Nephron (organoid): Measurements from ENCODE around the gene KIF16B.

Experiments used
- H3K27ac Mint-ChIP-seq, 3 experiments: 2 replicates each; pipeline ENCODE4 v1.8.0; 2020; ENCODE audit warnings: mixed read lengths in 3 of 3, mild to moderate bottlenecking in 2 of 3, moderate library complexity in 1 of 3
- H3K27me3 Mint-ChIP-seq: 2 replicates; pipeline ENCODE4 v1.8.0; 2021; ENCODE audit warnings: low read depth, mild to moderate bottlenecking, moderate library complexity, mixed read lengths
- H3K36me3 Mint-ChIP-seq: 2 replicates; pipeline ENCODE4 v1.8.0; 2020; ENCODE audit warnings: low read depth, mixed read lengths
- H3K4me1 Mint-ChIP-seq: 2 replicates; pipeline ENCODE4 v1.8.0; 2020; ENCODE audit warnings: mixed read lengths
- H3K4me3 Mint-ChIP-seq, 3 experiments: 2 replicates each; pipeline ENCODE4 v1.8.0; 2020; ENCODE audit warnings: mild to moderate bottlenecking in 3 of 3, mixed read lengths in 3 of 3, moderate library complexity in 2 of 3
- H3K9me3 Mint-ChIP-seq: 2 replicates; pipeline ENCODE4 v1.8.0; 2020; ENCODE audit warnings: mixed read lengths
- CTCF ChIP-seq, 3 experiments: fragments of 200-600 bp; sonication (generic); IDR thresholded peaks; one replicate each; pipeline ENCODE4 v1.5.0; 2021; ENCODE audit warnings: antibody characterized with exemption in 3 of 3; ENCODE audit not compliant: unreplicated experiment in 3 of 3

Gene KIF16B

GRCh38 chr20:16415071-16416053 is 157.9 kb downstream of the KIF16B start:
- Mint-ChIP-seq H3K9me3 (peaks cover 17% of the 10 kb centered on the region), H3K36me3 (peaks cover 78% of the 10 kb centered on the region), H3K4me1 (no peaks in the 10 kb centered on the region), H3K4me3 (no peak overlapping the region), H3K27ac (no peak overlapping the region), H3K27me3 (no peaks in the 10 kb centered on the region)
- TF ChIP-seq CTCF (IDR thresholded peaks at IDR 0.05; ENCODE audit: unreplicated experiment in 3 of 3), result no peak

GRCh38 chr20:16412906-16413305 is 160.3 kb downstream of the KIF16B start:
- no peak overlapping the region for H3K4me3 Mint-ChIP-seq
- no peak overlapping the region for H3K27ac Mint-ChIP-seq

GRCh38 chr20:16411361-16411760 is 161.9 kb downstream of the KIF16B start:
- Mint-ChIP-seq H3K27ac (no peak overlapping the region), H3K4me1 (no peaks in the 10 kb centered on the region), H3K27me3 (no peaks in the 10 kb centered on the region), H3K9me3 (peaks cover 17% of the 10 kb centered on the region), H3K36me3 (peaks cover 51% of the 10 kb centered on the region), H3K4me3 (no peak overlapping the region)
- TF ChIP-seq CTCF (IDR thresholded peaks at IDR 0.05; ENCODE audit: unreplicated experiment in 3 of 3), result no peak

More at GRCh38 chr20:16412906-16413305, 160.3 kb downstream of the KIF16B start:
- Mint-ChIP-seq H3K9me3 (peaks cover 17% of the 10 kb centered on the region), H3K36me3 (peaks cover 64% of the 10 kb centered on the region), H3K4me1 (no peaks in the 10 kb centered on the region), H3K27me3 (no peaks in the 10 kb centered on the region)
- TF ChIP-seq CTCF (IDR thresholded peaks at IDR 0.05; ENCODE audit: unreplicated experiment in 3 of 3), result no peak

- Mint-ChIP-seq H3K36me3 (peaks cover 54% of the 10 kb centered on the region), H3K9me3 (peaks cover 17% of the 10 kb centered on the region), H3K27ac (no peak overlapping the region), H3K4me1 (no peaks in the 10 kb centered on the region), H3K27me3 (no peaks in the 10 kb centered on the region), H3K4me3 (no peak overlapping the region)
- TF ChIP-seq CTCF (IDR thresholded peaks at IDR 0.05; ENCODE audit: unreplicated experiment in 3 of 3), result no peak
Observed at GRCh38 chr20:16410626-16411025, 162.6 kb downstream of the KIF16B start.

GRCh38 chr20:16408981-16409380 is 164.3 kb downstream of the KIF16B start:
- Mint-ChIP-seq H3K36me3 (peaks cover 49% of the 10 kb centered on the region), H3K27ac (no peak overlapping the region), H3K9me3 (peaks cover 17% of the 10 kb centered on the region), H3K27me3 (no peaks in the 10 kb centered on the region), H3K4me3 (no peak overlapping the region), H3K4me1 (no peaks in the 10 kb centered on the region)
- TF ChIP-seq CTCF (IDR thresholded peaks at IDR 0.05; ENCODE audit: unreplicated experiment in 3 of 3), result no peak
